HepG2 (cell line): ENCODE results near the gene CADPS. TPM values are rescaled to one million over a fixed set of nuclear protein-coding genes. Genes with fewer than 3 reads are reported as not detected.

Source experiments
- ATAC-seq: fragments of 200-7000 bp; cut with Tn5 transposase; 3 replicates; pipeline ENCODE4 v1.9.1; 2020; ENCODE audit warnings: mild to moderate bottlenecking, moderate library complexity
- BruUV-seq: library from RNA; stranded (reverse); fragments of 400-500 nt; replicated peaks from 2 replicates; lab custom pipeline; 2021; lab: Mats Ljungman, UMichigan
- CTCF ChIA-PET: fragments of 300-600 bp; formaldehyde crosslinking; extraction: SDS; loops from one replicate; lab custom pipeline; 2021; ENCODE audit warnings: low total read pairs, inconsistent platforms, low intra/inter-chr PET ratio; lab: Yijun Ruan, JAX
- POLR2A ChIA-PET: fragments of 350-600 bp; sonication (Branson Sonifier 250); formaldehyde crosslinking; loops from one replicate; lab custom pipeline; 2020; ENCODE audit warnings: antibody characterized with exemption, inconsistent platforms; lab: Yijun Ruan, JAX
- DNase-seq: peaks from one replicate; pipeline ENCODE4 v3.0.0-alpha.2; 2015; ENCODE audit warnings: low spot score
- FAIRE-seq: peaks from 3 replicates; lab custom pipeline; 2011; peaks lifted over from hg19 to GRCh38; lab: Jason Lieb, UNC
- H2AFZ ChIP-seq: one replicate; pipeline ENCODE4 v1.6.1; 2011; ENCODE audit warnings: low read length, inconsistent platforms
- H3K27ac ChIP-seq: fragments of 300-600 bp; 3 replicates; pipeline ENCODE4 v1.8.0; 2011; ENCODE audit warnings: mixed run types, mild to moderate bottlenecking, mixed read lengths, low read length, inconsistent platforms; ENCODE audit not compliant: insufficient read depth; ENCODE audit errors: extremely low read length
- H3K27me3 ChIP-seq, 2 experiments: fragments of 200-600 bp in 1 of 2; 2 replicates in 1 of 2; 3 replicates in 1 of 2; pipeline versions ENCODE4 v1.6.0 to v1.8.0; 2011; ENCODE audit warnings: low read length in 2 of 2, mild to moderate bottlenecking in 2 of 2, moderate library complexity in 2 of 2, inconsistent platforms in 1 of 2; ENCODE audit not compliant: insufficient read depth in 2 of 2, control insufficient read depth in 1 of 2
- H3K36me3 ChIP-seq, 2 experiments: fragments of 200-600 bp in 1 of 2; replicated peaks in 1 of 2; 2 replicates in 1 of 2; 3 replicates in 1 of 2; pipeline versions ENCODE4 v1.5.1 to v1.8.0; 2011; ENCODE audit warnings: low read length in 2 of 2, inconsistent platforms in 1 of 2; ENCODE audit not compliant: insufficient read depth in 2 of 2, control insufficient read depth in 1 of 2
- H3K4me1 ChIP-seq: 2 replicates; pipeline ENCODE4 v1.5.1; 2012; ENCODE audit warnings: low read length, inconsistent platforms; ENCODE audit not compliant: insufficient read depth
- H3K4me2 ChIP-seq: 2 replicates; pipeline ENCODE4 v1.6.0; 2011; ENCODE audit warnings: low read depth, low read length, inconsistent platforms
- H3K4me3 ChIP-seq, 3 experiments: fragments of 200-600 bp in 1 of 3; sonication (generic), shearing (Covaris generic) in 1 of 3; replicated peaks in 1 of 3; 2 replicates each; pipeline ENCODE4 v1.5.1; 2011 to 2016; ENCODE audit warnings: low read length in 3 of 3, inconsistent platforms in 2 of 3, low read depth in 2 of 3, mild to moderate bottlenecking in 2 of 3, control low read depth in 1 of 3, mixed read lengths in 1 of 3; ENCODE audit not compliant: insufficient read depth in 1 of 3
- H3K79me2 ChIP-seq: one replicate; pipeline ENCODE4 v1.6.1; 2011; ENCODE audit warnings: low read length, inconsistent platforms; ENCODE audit not compliant: insufficient read depth
- H3K9ac ChIP-seq: 2 replicates; pipeline ENCODE4 v1.6.0; 2011; ENCODE audit warnings: mild to moderate bottlenecking, low read depth, low read length, inconsistent platforms; ENCODE audit not compliant: insufficient read depth
- H3K9me3 ChIP-seq: 2 replicates; pipeline ENCODE4 v1.5.1; 2012; ENCODE audit warnings: mild to moderate bottlenecking, low read length
- H4K20me1 ChIP-seq: 2 replicates; pipeline ENCODE4 v1.6.0; 2011; ENCODE audit warnings: inconsistent platforms, mild to moderate bottlenecking, low read length, moderate library complexity; ENCODE audit not compliant: insufficient read depth
- FOXO1 ChIP-seq: sonication (generic); formaldehyde crosslinking; IDR thresholded peaks from 2 replicates; pipeline ENCODE4 v1.4.0; 2020; ENCODE audit warnings: missing genetic modification reagents
- KLF12 ChIP-seq: sonication (generic); formaldehyde crosslinking; IDR thresholded peaks from 2 replicates; pipeline ENCODE4 v1.4.0; 2020; ENCODE audit warnings: missing genetic modification reagents, borderline replicate concordance
- NFKB2 ChIP-seq: sonication (generic); formaldehyde crosslinking; IDR thresholded peaks from 2 replicates; pipeline ENCODE4 v1.4.0; 2020; ENCODE audit warnings: missing genetic modification reagents, borderline replicate concordance
- SP1 ChIP-seq, 2 experiments: fragments of 450-650 bp in 1 of 2; sonication (generic) in 1 of 2; formaldehyde crosslinking in 1 of 2; IDR thresholded peaks; 2 replicates each; pipeline versions ENCODE4 v1.4.0 to v1.6.1; 2016 to 2020; ENCODE audit warnings: missing genetic modification reagents in 1 of 2
- SP140L ChIP-seq: sonication (generic); formaldehyde crosslinking; IDR thresholded peaks from 2 replicates; pipeline ENCODE4 v1.4.0; 2020; ENCODE audit warnings: missing genetic modification reagents, borderline replicate concordance
- ZBTB26 ChIP-seq: IDR thresholded peaks from 2 replicates; pipeline ENCODE4 v1.6.1; 2016; ENCODE audit warnings: missing compliant biosample characterization, missing genetic modification reagents, borderline replicate concordance
- ZNF263 ChIP-seq: sonication (generic); formaldehyde crosslinking; IDR thresholded peaks from 2 replicates; pipeline ENCODE4 v1.4.0; 2020; ENCODE audit warnings: missing genetic modification reagents
- ZNF383 ChIP-seq: sonication (generic); formaldehyde crosslinking; IDR thresholded peaks from 2 replicates; pipeline ENCODE4 v1.4.0; 2020; ENCODE audit warnings: missing genetic modification reagents, mild to moderate bottlenecking, borderline replicate concordance
- ZNF567 ChIP-seq: sonication (generic); formaldehyde crosslinking; IDR thresholded peaks from 2 replicates; pipeline ENCODE4 v1.8.1; 2023; ENCODE audit warnings: mild to moderate bottlenecking, missing genetic modification reagents, borderline replicate concordance
- ZNF569 ChIP-seq: sonication (generic); formaldehyde crosslinking; IDR thresholded peaks from 2 replicates; pipeline ENCODE4 v1.5.0; 2020; ENCODE audit warnings: mild to moderate bottlenecking, missing genetic modification reagents, moderate library complexity, borderline replicate concordance
- ZNF782 ChIP-seq: sonication (generic); formaldehyde crosslinking; IDR thresholded peaks from 2 replicates; pipeline ENCODE4 v1.4.0; 2020; ENCODE audit warnings: missing genetic modification reagents, mild to moderate bottlenecking, borderline replicate concordance
- ZSCAN31 ChIP-seq: sonication (generic); formaldehyde crosslinking; IDR thresholded peaks from 2 replicates; pipeline ENCODE4 v1.5.0; 2020; ENCODE audit warnings: low read depth, mild to moderate bottlenecking, missing genetic modification reagents
- WGBS: methylation state at CpG from one replicate; pipeline ENCODE4 v1.1.6; 2017; ENCODE audit warnings: low lambda C conversion rate; 5-methylcytosine and 5-hydroxymethylcytosine counted together
- in situ Hi-C: cut with HindIII; loops from 2 replicates; pipeline ENCODE4 v1.10.0; 2017; ENCODE audit warnings: low pct_unique_long_range_greater_than_20kb; ENCODE audit not compliant: extremely low pct_ligation_motif_present
- intact Hi-C: fragments of 100-400 bp; cut with micrococcal nuclease; formaldehyde crosslinking; loops from one replicate; pipeline ENCODE4 v1.10.0; 2022; ENCODE audit not compliant: unreplicated experiment
- polyA plus RNA-seq, 8 experiments: library from polyadenylated mRNA; depleted of rRNA in 3 of 8; stranded (reverse) in 7 of 8; unstranded in 1 of 8; fragments of >200 nt; fragmentation: Illumina TruSeq in 4 of 8; extraction: Trizol in 4 of 8; gene quantifications; 2 replicates each; pipeline versions ENCODE4 v1.2.1 to v1.2.3, GENCODE V29; 2011 to 2016; ENCODE audit warnings: low read depth in 4 of 8, missing spikeins in 1 of 8, mixed read lengths in 1 of 8; ENCODE audit not compliant: insufficient read depth in 1 of 8
- total RNA-seq, 5 experiments: library from RNA; depleted of rRNA; stranded (reverse); fragments of >200 nt; fragmentation: Illumina TruSeq; extraction: Trizol; gene quantifications; 2 replicates each; pipeline ENCODE4 v1.2.3, GENCODE V29; 2016; ENCODE audit warnings: low read depth in 1 of 5

CADPS gene
- total and polyA plus RNA-seq, 2 of the 13 experiments (the other 11 are each of a cell fraction or from before 2014, with no cell fraction given): not detected

DNA sequence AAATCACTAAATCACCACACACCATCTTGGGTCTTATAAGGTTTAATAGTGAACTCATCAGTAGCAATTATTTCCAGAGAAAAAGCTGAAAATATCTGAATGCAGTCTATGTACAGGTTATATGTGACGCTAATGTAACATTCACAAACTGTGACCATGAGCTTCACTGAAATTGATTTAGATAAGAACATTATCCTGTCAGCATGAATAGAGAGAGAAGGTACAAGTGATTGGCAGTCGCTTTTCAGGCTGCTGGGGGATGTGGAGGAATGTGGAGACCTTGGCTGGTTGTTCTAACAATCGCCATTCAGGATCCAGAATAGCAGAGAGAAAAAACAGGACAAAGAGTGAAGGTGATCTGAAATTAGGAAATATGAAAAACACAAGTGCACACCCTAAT, 98.1 kb downstream of the CADPS start:
- POLR2A ChIA-PET: no interaction called here
- 19% methylated on average over 3 of the region's 3 CpGs for WGBS

GRCh38 chr3:62774221-62774620, 101.0 kb downstream of the CADPS start:
- H3K4me3 ChIP-seq: no peak overlapping the region
- H3K9me3 ChIP-seq: no peaks in the 10 kb centered on the region
- FAIRE-seq (no peak), DNase-seq (no peak), ATAC-seq (no peak)
- no peak overlapping the region for H3K9ac ChIP-seq
- H4K20me1 ChIP-seq: no peaks in the 10 kb centered on the region
- CTCF ChIA-PET: no interaction called here
- peaks cover 17% of the 10 kb centered on the region for H3K4me1 ChIP-seq
- no peaks in the 10 kb centered on the region for H3K79me2 ChIP-seq
- in situ Hi-C loops (no loop called here), intact Hi-C loops (no loop called here)
- BruUV-seq: no TSS peak
- no peaks in the 10 kb centered on the region for H3K27me3 ChIP-seq
- H2AFZ ChIP-seq: no peak overlapping the region
- H3K4me2 ChIP-seq: no peak overlapping the region
- POLR2A ChIA-PET: no interaction called here
- WGBS: 29% methylated on average over 2 of the region's 2 CpGs
- H3K36me3 ChIP-seq: no peaks in the 10 kb centered on the region
- TF ChIP-seq ZNF569 (CRISPR knock-in tag) (no peak), ZBTB26 (CRISPR knock-in tag) (no peak), ZNF567 (no peak), ZNF263 (no peak), FOXO1 (CRISPR knock-in tag) (no peak), ZNF782 (CRISPR knock-in tag) (no peak), ZNF383 (CRISPR knock-in tag) (no peak), SP1 (IDR thresholded peaks at IDR 0.05) (no peak), SP1 (CRISPR knock-in tag; IDR thresholded peaks at IDR 0.05) (no peak), NFKB2 (no peak), KLF12 (no peak)
- TF ChIP-seq, all 625 proteins: peak for 0
- no peak overlapping the region for H3K27ac ChIP-seq

More for the DNA sequence above, 98.1 kb downstream of the CADPS start:
- DNase-seq (no peak), ATAC-seq (no peak)
- no peaks in the 10 kb centered on the region for H3K4me1 ChIP-seq
- no peaks in the 10 kb centered on the region for H4K20me1 ChIP-seq
- no peaks in the 10 kb centered on the region for H3K9me3 ChIP-seq
- no peaks in the 10 kb centered on the region for H3K79me2 ChIP-seq
- CTCF ChIA-PET: no interaction called here
- intact Hi-C loops (no loop called here), in situ Hi-C loops (no loop called here)
- no peaks in the 10 kb centered on the region for H3K27me3 ChIP-seq
- H2AFZ ChIP-seq: no peak overlapping the region
- H3K4me2 ChIP-seq: no peak overlapping the region
- no peak overlapping the region for H3K4me3 ChIP-seq
- BruUV-seq: no TSS peak
- no peak overlapping the region for H3K9ac ChIP-seq
- H3K36me3 ChIP-seq: no peaks in the 10 kb centered on the region
- no peak for TF ChIP-seq SP140L (CRISPR knock-in tag)
- TF ChIP-seq ZSCAN31: no peak
- TF ChIP-seq, all 625 proteins: peak for 0
- no peak overlapping the region for H3K27ac ChIP-seq
- FAIRE-seq: no peak
